HepG2 (cell line): ENCODE results near the gene PPIL6. TPM values are rescaled to one million over a fixed set of nuclear protein-coding genes. Genes with fewer than 3 reads are reported as not detected.

Source experiments
- BORCS8-MEF2B ChIP-seq: sonication (generic); formaldehyde crosslinking; IDR thresholded peaks from 2 replicates; pipeline ENCODE4 v1.8.0; 2022; ENCODE audit warnings: mild to moderate bottlenecking, missing genetic modification reagents
- GABPA ChIP-seq, 2 experiments: IDR thresholded peaks; 2 replicates each; pipeline ENCODE4 v1.6.1; 2011 to 2016; ENCODE audit warnings: low read depth in 2 of 2, low read length in 1 of 2, missing biosample characterization in 1 of 2, missing genetic modification characterization in 1 of 2
- GPN1 ChIP-seq: sonication (generic); formaldehyde crosslinking; IDR thresholded peaks from 2 replicates; pipeline ENCODE4 v1.5.1; 2020; ENCODE audit warnings: missing genetic modification reagents, borderline replicate concordance
- HOXA3 ChIP-seq: sonication (generic); formaldehyde crosslinking; IDR thresholded peaks from 2 replicates; pipeline ENCODE4 v1.5.0; 2020; ENCODE audit warnings: missing genetic modification reagents
- HOXA7 ChIP-seq: sonication (generic); formaldehyde crosslinking; IDR thresholded peaks from 2 replicates; pipeline ENCODE4 v1.8.1; 2022; ENCODE audit warnings: mild to moderate bottlenecking, missing genetic modification reagents, moderate library complexity
- PRMT3 ChIP-seq: sonication (generic); formaldehyde crosslinking; IDR thresholded peaks from 2 replicates; pipeline ENCODE4 v1.8.1; 2022; ENCODE audit warnings: low read depth, mild to moderate bottlenecking, moderate library complexity, missing genetic modification reagents, borderline replicate concordance
- RAD51 ChIP-seq: fragments of 450-650 bp; IDR thresholded peaks from 2 replicates; pipeline ENCODE4 v1.6.1; 2016; ENCODE audit warnings: borderline replicate concordance
- SRY ChIP-seq: sonication (generic); formaldehyde crosslinking; IDR thresholded peaks from 2 replicates; pipeline ENCODE4 v1.8.0; 2022; ENCODE audit warnings: mild to moderate bottlenecking, missing genetic modification reagents
- TP53 ChIP-seq: sonication (generic); formaldehyde crosslinking; conservative IDR thresholded peaks from 2 replicates; pipeline ENCODE4 v1.4.0; 2020; ENCODE audit warnings: missing genetic modification reagents
- ZBTB8A ChIP-seq: sonication (generic); formaldehyde crosslinking; IDR thresholded peaks from 2 replicates; pipeline ENCODE4 v1.4.0; 2020; ENCODE audit warnings: mild to moderate bottlenecking, low read depth, missing genetic modification reagents, borderline replicate concordance
- ZNF326 ChIP-seq: sonication (generic); formaldehyde crosslinking; IDR thresholded peaks from 2 replicates; pipeline ENCODE4 v1.4.0; 2020; ENCODE audit warnings: missing genetic modification reagents, borderline replicate concordance
- ZNF33A ChIP-seq: sonication (generic); formaldehyde crosslinking; IDR thresholded peaks from 2 replicates; pipeline ENCODE4 v1.5.1; 2020; ENCODE audit warnings: missing genetic modification reagents, mild to moderate bottlenecking, moderate library complexity, borderline replicate concordance
- ZNF484 ChIP-seq: sonication (generic); formaldehyde crosslinking; IDR thresholded peaks from 2 replicates; pipeline ENCODE4 v1.5.1; 2020; ENCODE audit warnings: mild to moderate bottlenecking, low read depth, missing genetic modification reagents, borderline replicate concordance
- polyA plus RNA-seq, 8 experiments: library from polyadenylated mRNA; depleted of rRNA in 3 of 8; stranded (reverse) in 7 of 8; unstranded in 1 of 8; fragments of >200 nt; fragmentation: Illumina TruSeq in 4 of 8; extraction: Trizol in 4 of 8; gene quantifications; 2 replicates each; pipeline versions ENCODE4 v1.2.1 to v1.2.3, GENCODE V29; 2011 to 2016; ENCODE audit warnings: low read depth in 4 of 8, missing spikeins in 1 of 8, mixed read lengths in 1 of 8; ENCODE audit not compliant: insufficient read depth in 1 of 8
- total RNA-seq, 5 experiments: library from RNA; depleted of rRNA; stranded (reverse); fragments of >200 nt; fragmentation: Illumina TruSeq; extraction: Trizol; gene quantifications; 2 replicates each; pipeline ENCODE4 v1.2.3, GENCODE V29; 2016; ENCODE audit warnings: low read depth in 1 of 5
- TF ChIP-seq, protein P1 (sequence below): sonication (generic); formaldehyde crosslinking; IDR thresholded peaks from 2 replicates; pipeline ENCODE4 v1.4.0; 2020; ENCODE audit warnings: missing genetic modification reagents
- TF ChIP-seq, protein P2 (sequence below): sonication (generic); formaldehyde crosslinking; IDR thresholded peaks from 2 replicates; pipeline ENCODE4 v1.8.0; 2023; ENCODE audit warnings: mild to moderate bottlenecking, missing genetic modification reagents
- TF ChIP-seq, protein P3 (sequence below): sonication (generic); formaldehyde crosslinking; conservative IDR thresholded peaks from 2 replicates; pipeline ENCODE4 v1.8.1; 2023; ENCODE audit warnings: missing genetic modification reagents
- TF ChIP-seq, protein P4 (sequence below): sonication (generic); formaldehyde crosslinking; IDR thresholded peaks from 2 replicates; pipeline ENCODE4 v1.4.0; 2020; ENCODE audit warnings: missing genetic modification reagents

Gene PPIL6
- total and polyA plus RNA-seq, 2 of the 13 experiments (the other 11 are each of a cell fraction or from before 2014, with no cell fraction given): 0.22 to 0.46 TPM

DNA sequence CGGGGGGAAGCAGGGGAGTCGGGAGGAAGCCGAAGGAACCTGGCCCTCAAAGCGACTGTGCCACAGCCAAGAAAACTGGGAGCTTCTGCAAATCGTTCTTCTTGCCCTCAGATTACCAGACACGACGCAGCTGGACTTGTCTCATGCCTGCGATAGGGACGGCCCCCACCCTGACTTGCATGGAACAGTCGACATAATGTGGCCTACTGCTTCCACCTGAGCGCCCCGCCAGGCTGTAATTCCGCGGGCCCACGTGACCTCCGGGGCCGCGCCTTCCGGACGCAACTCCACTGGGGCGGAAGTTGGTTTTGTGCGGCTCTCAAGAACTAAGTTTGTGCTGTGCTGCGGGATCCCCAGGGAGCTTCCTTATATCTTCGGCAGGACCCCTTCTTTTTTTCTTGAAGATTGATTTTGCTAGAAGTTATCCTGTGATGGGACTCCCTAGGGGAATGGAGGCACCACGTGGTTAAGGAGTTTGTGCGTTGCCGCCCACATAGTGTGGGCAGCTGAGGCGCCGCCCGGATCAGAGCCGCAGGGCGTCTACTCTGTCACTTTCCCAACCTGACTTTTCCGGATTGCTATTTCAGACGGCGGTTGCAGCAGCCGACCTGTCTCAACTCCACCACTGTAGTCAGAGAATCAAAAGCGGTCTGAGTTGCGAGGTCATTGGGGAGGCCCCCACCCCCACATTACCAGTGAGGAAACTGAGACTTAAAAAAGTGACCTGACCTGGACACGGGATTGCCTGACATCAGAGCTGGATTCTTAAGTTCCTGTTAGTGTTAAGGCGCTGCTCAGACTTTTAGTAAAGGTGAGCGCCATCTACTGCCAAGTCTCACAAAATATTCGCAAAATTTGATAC is 57.6 kb downstream of the PPIL6 start (continued):
- TF ChIP-seq, protein P1, sequence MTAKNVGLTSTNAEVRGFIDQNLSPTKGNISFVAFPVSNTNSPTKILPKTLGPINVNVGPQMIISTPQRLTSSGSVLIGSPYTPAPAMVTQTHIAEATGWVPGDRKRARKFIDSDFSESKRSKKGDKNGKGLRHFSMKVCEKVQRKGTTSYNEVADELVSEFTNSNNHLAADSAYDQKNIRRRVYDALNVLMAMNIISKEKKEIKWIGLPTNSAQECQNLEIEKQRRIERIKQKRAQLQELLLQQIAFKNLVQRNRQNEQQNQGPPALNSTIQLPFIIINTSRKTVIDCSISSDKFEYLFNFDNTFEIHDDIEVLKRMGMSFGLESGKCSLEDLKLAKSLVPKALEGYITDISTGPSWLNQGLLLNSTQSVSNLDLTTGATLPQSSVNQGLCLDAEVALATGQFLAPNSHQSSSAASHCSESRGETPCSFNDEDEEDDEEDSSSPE (CRISPR knock-in tag): no peak; the same call in 1 of the 2 replicates
- TF ChIP-seq, protein P2, sequence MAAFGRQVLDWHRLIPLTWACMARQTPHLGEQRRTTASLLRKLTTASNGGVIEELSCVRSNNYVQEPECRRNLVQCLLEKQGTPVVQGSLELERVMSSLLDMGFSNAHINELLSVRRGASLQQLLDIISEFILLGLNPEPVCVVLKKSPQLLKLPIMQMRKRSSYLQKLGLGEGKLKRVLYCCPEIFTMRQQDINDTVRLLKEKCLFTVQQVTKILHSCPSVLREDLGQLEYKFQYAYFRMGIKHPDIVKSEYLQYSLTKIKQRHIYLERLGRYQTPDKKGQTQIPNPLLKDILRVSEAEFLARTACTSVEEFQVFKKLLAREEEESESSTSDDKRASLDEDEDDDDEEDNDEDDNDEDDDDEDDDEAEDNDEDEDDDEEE (CRISPR knock-in tag): no peak
- no peak for TF ChIP-seq HOXA7 (CRISPR knock-in tag)
- TF ChIP-seq SRY (CRISPR knock-in tag): no peak
- TF ChIP-seq, protein P3, sequence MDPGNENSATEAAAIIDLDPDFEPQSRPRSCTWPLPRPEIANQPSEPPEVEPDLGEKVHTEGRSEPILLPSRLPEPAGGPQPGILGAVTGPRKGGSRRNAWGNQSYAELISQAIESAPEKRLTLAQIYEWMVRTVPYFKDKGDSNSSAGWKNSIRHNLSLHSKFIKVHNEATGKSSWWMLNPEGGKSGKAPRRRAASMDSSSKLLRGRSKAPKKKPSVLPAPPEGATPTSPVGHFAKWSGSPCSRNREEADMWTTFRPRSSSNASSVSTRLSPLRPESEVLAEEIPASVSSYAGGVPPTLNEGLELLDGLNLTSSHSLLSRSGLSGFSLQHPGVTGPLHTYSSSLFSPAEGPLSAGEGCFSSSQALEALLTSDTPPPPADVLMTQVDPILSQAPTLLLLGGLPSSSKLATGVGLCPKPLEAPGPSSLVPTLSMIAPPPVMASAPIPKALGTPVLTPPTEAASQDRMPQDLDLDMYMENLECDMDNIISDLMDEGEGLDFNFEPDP (CRISPR knock-in tag): no peak
- TF ChIP-seq ZNF326 (CRISPR knock-in tag): no peak
- no peak for TF ChIP-seq GPN1 (CRISPR knock-in tag)
- 0 out of 2 replicates have a peak, but pooled peaks have one; percentile 34 for TF ChIP-seq HOXA3
- TF ChIP-seq GABPA (IDR thresholded peaks at IDR 0.05; ENCODE audit: low read depth, low read length): peak; percentile 60
- TF ChIP-seq GABPA (CRISPR knock-in tag; IDR thresholded peaks at IDR 0.05; ENCODE audit: low read depth): peak; percentile 88
- TF ChIP-seq ZBTB8A (CRISPR knock-in tag): no peak; the same call in 1 of the 2 replicates
- no peak for TF ChIP-seq PRMT3 (CRISPR knock-in tag)
- TF ChIP-seq, protein P4, sequence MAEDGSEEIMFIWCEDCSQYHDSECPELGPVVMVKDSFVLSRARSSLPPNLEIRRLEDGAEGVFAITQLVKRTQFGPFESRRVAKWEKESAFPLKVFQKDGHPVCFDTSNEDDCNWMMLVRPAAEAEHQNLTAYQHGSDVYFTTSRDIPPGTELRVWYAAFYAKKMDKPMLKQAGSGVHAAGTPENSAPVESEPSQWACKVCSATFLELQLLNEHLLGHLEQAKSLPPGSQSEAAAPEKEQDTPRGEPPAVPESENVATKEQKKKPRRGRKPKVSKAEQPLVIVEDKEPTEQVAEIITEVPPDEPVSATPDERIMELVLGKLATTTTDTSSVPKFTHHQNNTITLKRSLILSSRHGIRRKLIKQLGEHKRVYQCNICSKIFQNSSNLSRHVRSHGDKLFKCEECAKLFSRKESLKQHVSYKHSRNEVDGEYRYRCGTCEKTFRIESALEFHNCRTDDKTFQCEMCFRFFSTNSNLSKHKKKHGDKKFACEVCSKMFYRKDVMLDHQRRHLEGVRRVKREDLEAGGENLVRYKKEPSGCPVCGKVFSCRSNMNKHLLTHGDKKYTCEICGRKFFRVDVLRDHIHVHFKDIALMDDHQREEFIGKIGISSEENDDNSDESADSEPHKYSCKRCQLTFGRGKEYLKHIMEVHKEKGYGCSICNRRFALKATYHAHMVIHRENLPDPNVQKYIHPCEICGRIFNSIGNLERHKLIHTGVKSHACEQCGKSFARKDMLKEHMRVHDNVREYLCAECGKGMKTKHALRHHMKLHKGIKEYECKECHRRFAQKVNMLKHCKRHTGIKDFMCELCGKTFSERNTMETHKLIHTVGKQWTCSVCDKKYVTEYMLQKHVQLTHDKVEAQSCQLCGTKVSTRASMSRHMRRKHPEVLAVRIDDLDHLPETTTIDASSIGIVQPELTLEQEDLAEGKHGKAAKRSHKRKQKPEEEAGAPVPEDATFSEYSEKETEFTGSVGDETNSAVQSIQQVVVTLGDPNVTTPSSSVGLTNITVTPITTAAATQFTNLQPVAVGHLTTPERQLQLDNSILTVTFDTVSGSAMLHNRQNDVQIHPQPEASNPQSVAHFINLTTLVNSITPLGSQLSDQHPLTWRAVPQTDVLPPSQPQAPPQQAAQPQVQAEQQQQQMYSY (CRISPR knock-in tag): no peak
- peak; percentile 93 for TF ChIP-seq RAD51
- TF ChIP-seq ZNF33A (CRISPR knock-in tag): peak; percentile 87; the same call in 1 of the 2 replicates
- peak; percentile 57; the same call in 1 of the 2 replicates for TF ChIP-seq BORCS8-MEF2B (CRISPR knock-in tag)
- no peak for TF ChIP-seq ZNF484 (CRISPR knock-in tag)
- no peak for TF ChIP-seq TP53 (CRISPR knock-in tag)
